Measurements from ENCODE around the gene INHA. TPM values are rescaled to one million over a fixed set of nuclear protein-coding genes. Genes with fewer than 3 reads are reported as not detected.

INHA gene
- total and polyA plus RNA-seq, 5 donors, result 16.7 to 47.6 (median 28.7) TPM

DNA sequence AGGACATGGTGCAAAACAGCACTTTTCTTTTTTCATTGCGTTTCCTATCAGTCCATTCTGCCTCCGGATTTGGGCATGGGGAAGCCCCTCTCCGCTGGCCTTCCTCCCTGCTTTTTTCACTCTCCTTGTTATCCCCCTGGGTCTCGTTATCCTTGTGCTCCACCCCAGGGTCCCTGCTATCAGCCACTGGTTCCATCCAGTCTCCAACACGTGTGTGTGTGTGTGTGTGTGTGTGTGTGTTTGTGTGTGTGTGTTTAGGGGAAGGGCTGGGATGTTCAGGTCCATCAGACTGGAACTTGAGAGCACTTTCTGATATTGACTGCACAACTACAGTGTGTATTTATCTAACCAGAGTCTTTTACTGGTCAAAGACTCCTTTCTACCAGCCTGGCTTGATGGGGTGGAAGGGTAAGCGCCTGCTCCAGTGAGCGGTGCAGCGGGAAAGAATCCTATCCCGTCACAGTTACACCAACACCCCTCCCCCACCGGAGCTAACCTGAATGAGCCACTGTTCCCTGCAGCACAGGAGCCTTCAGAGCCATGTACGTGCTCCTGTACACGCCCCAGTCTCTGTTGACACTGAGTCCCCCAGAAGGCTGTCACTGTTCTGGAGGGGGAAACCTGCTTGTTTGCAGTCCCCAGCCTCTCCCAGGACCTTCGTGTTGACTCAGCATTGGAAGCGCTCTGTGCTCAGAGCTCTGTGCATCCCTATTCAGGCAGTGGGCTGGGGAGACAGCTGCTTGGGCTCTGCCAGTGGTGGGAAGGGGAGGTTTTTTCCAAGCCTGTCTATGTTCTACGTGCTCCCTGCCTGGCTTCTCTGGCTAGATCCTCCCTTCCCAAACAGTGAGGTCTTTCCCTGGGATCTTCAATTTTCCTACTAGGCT, 4.6 kb downstream of the INHA start:
- intact Hi-C loops (cut with DNase I), result no loop called here
- Histone ChIP-seq H3K9me3 (ENCODE audit: control insufficient read depth, low read length) (no peaks in the 10 kb centered on the region), H3K27me3 (ENCODE audit: control insufficient read depth, insufficient read depth) (no peaks in the 10 kb centered on the region), H3K4me3 (ENCODE audit: low read length) (no peak overlapping the region), H3K4me1 (ENCODE audit: control insufficient read depth, insufficient read depth, low read length) (peaks cover 1% of the 10 kb centered on the region), H3K27ac (ENCODE audit: low read length) (no peak overlapping the region)
- WGBS, result 20% methylated on average over 15 of the region's 15 CpGs
- ATAC-seq, result no peak
- peak in 1 of 3 donors; percentile 70 for DNase-seq

DNA sequence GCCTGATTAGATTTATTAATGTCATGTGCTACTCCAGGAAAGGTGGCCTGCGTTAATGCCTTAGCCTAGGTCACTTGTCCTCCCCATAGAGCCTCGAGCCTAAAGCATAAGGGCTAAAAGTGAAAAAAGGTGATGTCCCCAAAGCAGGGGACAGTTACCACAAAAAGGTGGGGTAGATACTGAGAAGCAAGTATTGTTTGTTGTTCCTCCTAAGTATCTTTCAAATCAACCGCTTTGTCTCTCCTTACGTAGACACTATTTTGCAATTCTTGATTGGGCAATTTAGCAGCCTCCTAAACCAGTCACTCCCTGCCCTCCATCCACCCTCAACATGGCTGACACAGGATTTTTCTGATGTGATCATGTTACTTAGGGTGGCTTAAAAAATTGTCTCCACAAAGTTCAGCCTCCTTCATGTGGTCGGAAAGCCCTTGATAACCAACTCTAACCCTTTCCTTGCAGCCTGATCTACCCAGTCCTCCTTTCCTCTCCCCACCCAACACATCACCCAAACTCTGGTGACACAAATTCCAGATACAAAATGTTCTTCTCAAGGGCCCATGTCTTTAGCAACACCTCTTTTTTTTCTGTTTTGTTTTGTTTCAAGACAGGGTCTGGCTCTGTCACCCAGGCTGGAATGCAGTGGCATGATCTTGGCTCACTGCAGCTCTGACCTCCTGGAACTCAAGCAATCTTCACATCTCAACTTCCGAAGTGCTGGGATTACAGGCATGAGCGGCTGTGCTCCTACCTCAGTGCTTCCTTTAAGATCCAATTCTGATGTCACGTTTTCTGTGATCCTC, 6.9 kb downstream of the INHA start:
- Histone ChIP-seq H3K9me3 (ENCODE audit: control insufficient read depth, low read length) (no peaks in the 10 kb centered on the region), H3K27me3 (ENCODE audit: control insufficient read depth, insufficient read depth) (no peaks in the 10 kb centered on the region), H3K27ac (ENCODE audit: low read length) (no peak overlapping the region), H3K4me3 (ENCODE audit: low read length) (no peak overlapping the region), H3K4me1 (ENCODE audit: control insufficient read depth, insufficient read depth, low read length) (peaks cover 1% of the 10 kb centered on the region)
- intact Hi-C loops (cut with DNase I), result no loop called here
- 71% methylated on average over 8 of the region's 8 CpGs for WGBS
- ATAC-seq, result no peak
- DNase-seq, result no peak

DNA sequence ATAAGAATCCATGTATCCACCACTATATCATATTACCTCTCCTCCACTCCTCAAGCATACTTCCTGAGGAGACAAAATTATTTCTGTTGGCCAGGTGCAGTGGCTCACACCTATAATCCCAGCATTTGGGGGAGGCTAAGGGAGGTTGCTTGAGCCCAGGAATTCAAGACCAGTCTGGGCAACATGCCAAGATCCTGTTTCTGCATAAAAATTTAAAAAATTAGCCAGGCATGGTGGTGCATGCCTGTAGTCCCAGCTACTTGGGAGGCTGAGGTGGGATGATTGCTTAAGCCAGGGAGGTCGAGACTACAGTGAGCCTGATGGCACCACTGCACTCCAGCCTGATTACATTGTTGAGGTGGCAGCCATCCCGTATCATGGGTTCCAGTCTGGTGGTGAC, 9.2 kb downstream of the INHA start:
- DNase-seq (no peak), ATAC-seq (no peak)
- no peak overlapping the region for H3K27ac ChIP-seq (ENCODE audit: low read length)
- H3K9me3 ChIP-seq (ENCODE audit: control insufficient read depth, low read length), result no peaks in the 10 kb centered on the region
- no peak overlapping the region for H3K4me3 ChIP-seq (ENCODE audit: low read length)
- intact Hi-C loops (cut with DNase I), result no loop called here
- 81% methylated on average over 2 of the region's 2 CpGs for WGBS
- H3K27me3 ChIP-seq (ENCODE audit: control insufficient read depth, insufficient read depth), result no peaks in the 10 kb centered on the region
- no peaks in the 10 kb centered on the region for H3K4me1 ChIP-seq (ENCODE audit: control insufficient read depth, insufficient read depth, low read length)

DNA sequence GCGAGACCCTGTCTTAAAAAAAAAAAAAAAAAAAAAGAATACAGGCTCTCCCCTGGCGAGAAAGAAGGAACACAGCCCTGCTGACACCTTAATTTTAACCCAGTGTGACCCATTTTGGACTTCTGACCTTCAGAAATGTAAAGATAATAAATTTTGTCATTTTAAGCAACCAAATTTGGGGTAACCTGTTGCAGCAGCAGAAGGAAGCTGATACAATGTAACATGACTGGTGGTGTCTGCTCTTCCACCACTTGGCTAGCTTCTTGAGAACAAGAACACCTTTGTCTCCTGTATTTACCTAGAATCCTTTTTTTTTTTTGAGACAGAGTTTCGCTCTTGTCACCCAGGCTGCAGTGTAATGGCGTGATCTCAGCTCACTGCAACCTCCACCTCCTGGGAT, 19.0 kb downstream of the INHA start:
- ATAC-seq, result no peak
- H3K27me3 ChIP-seq (ENCODE audit: control insufficient read depth, insufficient read depth), result no peaks in the 10 kb centered on the region
- no peak overlapping the region for H3K27ac ChIP-seq (ENCODE audit: low read length)
- intact Hi-C loops (cut with DNase I), result no loop called here
- DNase-seq, result no peak
- WGBS, result 66% methylated on average over 4 of the region's 4 CpGs
- H3K4me3 ChIP-seq (ENCODE audit: low read length), result no peak overlapping the region
- H3K4me1 ChIP-seq (ENCODE audit: control insufficient read depth, insufficient read depth, low read length), result no peaks in the 10 kb centered on the region
- H3K9me3 ChIP-seq (ENCODE audit: control insufficient read depth, low read length), result no peaks in the 10 kb centered on the region

DNA sequence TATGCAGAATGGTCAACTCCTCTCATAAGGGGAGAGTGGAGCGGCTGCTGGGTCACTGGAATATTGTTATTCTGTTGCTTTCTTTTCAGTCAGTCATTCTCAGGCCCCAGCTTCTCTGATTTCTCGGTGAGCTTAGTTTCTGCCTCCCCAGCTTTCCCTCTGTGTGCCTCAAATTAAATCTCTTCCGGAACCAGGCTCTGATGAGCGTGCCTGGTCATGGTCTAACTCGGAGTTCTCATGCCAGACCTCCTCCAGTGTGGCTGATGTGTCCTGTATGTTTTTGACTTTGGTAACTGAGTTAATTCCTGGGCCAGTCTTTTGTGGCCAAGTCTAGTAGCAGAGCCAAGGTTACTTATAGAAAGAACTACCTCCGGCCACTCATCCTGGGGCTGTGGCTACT, 20.6 kb downstream of the INHA start:
- WGBS, result 73% methylated on average over 6 of the region's 6 CpGs
- H3K27me3 ChIP-seq (ENCODE audit: control insufficient read depth, insufficient read depth), result no peaks in the 10 kb centered on the region
- H3K4me1 ChIP-seq (ENCODE audit: control insufficient read depth, insufficient read depth, low read length), result no peaks in the 10 kb centered on the region
- no peak overlapping the region for H3K4me3 ChIP-seq (ENCODE audit: low read length)
- ATAC-seq (no peak), DNase-seq (no peak)
- H3K9me3 ChIP-seq (ENCODE audit: control insufficient read depth, low read length), result no peaks in the 10 kb centered on the region
- H3K27ac ChIP-seq (ENCODE audit: low read length), result peak overlapping the region; percentile 17
- intact Hi-C loops (cut with DNase I), result loop anchor here in 1 of 4 donors (2.0 kb wide), 1 partner anchor 18 kb away; no protein-coding TSS in a partner anchor

DNA sequence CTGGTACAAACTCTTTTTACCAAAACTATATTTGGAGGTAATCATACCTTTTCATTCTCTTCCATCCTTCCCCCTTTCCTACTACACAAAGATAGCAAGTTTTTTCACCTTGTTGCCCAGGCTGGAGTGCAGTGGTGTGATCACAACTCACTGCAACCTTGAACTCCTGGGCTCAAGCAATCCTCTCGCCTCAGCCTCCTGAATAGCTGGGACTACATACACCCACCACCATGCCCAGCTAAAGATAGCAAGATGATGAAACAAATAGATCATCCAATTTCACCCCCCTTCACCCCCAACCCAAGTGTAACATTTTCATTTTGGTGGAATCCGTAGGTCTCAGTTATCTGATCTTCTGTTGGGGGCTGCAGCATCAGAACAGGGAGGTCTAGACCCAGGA, 21.0 kb downstream of the INHA start:
- H3K4me1 ChIP-seq (ENCODE audit: control insufficient read depth, insufficient read depth, low read length), result no peaks in the 10 kb centered on the region
- H3K27me3 ChIP-seq (ENCODE audit: control insufficient read depth, insufficient read depth), result no peaks in the 10 kb centered on the region
- H3K4me3 ChIP-seq (ENCODE audit: low read length), result no peak overlapping the region
- no peaks in the 10 kb centered on the region for H3K9me3 ChIP-seq (ENCODE audit: control insufficient read depth, low read length)
- DNase-seq (no peak), ATAC-seq (no peak)
- 84% methylated on average over 2 of the region's 2 CpGs for WGBS
- intact Hi-C loops (cut with DNase I), result loop anchor here in 1 of 4 donors (2.0 kb wide), 1 partner anchor 18 kb away; no protein-coding TSS in a partner anchor
- H3K27ac ChIP-seq (ENCODE audit: low read length), result peak overlapping the region; percentile 17

DNA sequence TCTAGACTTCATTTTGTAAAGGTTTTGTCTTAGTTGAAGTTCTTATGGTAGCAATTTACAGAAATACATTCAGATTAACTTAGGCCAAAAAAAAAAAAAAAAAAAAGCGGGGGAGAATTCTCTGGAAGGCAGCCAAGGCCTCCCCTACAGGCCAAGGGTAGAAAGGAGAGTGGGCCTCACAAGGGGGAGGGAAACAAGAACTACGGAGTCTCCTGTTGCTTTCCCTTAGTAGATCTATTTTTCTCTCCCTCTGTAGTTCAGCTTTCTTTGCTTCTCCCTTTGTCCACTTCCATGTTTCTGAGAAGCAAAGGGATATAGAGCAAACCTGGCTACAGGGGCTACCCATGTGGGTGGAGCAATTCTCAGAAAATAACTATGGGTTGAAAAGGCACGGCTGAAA, 23.1 kb downstream of the INHA start:
- H3K4me3 ChIP-seq (ENCODE audit: low read length), result no peak overlapping the region
- peak overlapping the region; percentile 74 for H3K27ac ChIP-seq (ENCODE audit: low read length)
- no peak for ATAC-seq
- 14% methylated on average over 3 of the region's 3 CpGs for WGBS
- no peak for DNase-seq
- intact Hi-C loops (cut with DNase I), result loop anchor here in 1 of 4 donors (5.0 kb wide), 1 partner anchor 47 kb away; no protein-coding TSS in a partner anchor
- H3K27me3 ChIP-seq (ENCODE audit: control insufficient read depth, insufficient read depth), result no peaks in the 10 kb centered on the region
- H3K4me1 ChIP-seq (ENCODE audit: control insufficient read depth, insufficient read depth, low read length), result no peaks in the 10 kb centered on the region
- H3K9me3 ChIP-seq (ENCODE audit: control insufficient read depth, low read length), result no peaks in the 10 kb centered on the region

DNA sequence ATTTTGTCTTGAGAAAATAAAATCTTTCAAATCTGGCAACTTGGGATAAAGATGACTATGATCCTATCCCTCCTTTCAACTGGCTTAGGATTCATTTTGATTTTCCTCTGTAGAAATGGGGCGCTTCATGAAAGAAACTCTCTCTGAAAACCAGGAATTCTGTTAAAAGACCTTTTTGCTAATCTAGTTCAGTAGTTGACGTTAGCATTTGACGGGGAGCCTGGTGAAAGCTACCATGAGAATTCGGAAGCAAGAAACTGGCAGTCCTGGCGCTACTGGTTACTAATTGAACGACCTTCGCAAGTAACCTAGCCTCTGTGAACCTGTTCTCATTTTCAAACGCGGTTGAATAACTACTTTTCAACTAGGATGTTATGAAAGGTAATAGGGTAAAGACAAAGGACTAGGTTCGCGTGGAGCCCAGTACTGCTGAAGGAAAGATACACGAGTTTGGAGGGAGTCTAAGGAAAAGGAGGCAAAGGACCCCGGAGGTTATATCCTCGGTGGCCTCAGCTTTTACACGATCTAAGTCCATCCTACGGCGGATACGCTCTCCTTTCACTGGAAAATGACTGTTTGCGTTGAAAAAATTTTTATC, 24.9 kb downstream of the INHA start:
- Histone ChIP-seq H3K27me3 (ENCODE audit: control insufficient read depth, insufficient read depth) (no peaks in the 10 kb centered on the region), H3K4me1 (ENCODE audit: control insufficient read depth, insufficient read depth, low read length) (no peaks in the 10 kb centered on the region), H3K4me3 (ENCODE audit: low read length) (peak overlapping the region; percentile 69), H3K27ac (ENCODE audit: low read length) (peak overlapping the region; percentile 74), H3K9me3 (ENCODE audit: control insufficient read depth, low read length) (no peaks in the 10 kb centered on the region)
- DNase-seq, result no peak
- 9% methylated on average over 19 of the region's 19 CpGs for WGBS
- intact Hi-C loops (cut with DNase I), result loop anchor here in 1 of 4 donors (5.0 kb wide), 1 partner anchor 45 kb away; no protein-coding TSS in a partner anchor
- ATAC-seq, result peak; percentile 6 to 9

DNA sequence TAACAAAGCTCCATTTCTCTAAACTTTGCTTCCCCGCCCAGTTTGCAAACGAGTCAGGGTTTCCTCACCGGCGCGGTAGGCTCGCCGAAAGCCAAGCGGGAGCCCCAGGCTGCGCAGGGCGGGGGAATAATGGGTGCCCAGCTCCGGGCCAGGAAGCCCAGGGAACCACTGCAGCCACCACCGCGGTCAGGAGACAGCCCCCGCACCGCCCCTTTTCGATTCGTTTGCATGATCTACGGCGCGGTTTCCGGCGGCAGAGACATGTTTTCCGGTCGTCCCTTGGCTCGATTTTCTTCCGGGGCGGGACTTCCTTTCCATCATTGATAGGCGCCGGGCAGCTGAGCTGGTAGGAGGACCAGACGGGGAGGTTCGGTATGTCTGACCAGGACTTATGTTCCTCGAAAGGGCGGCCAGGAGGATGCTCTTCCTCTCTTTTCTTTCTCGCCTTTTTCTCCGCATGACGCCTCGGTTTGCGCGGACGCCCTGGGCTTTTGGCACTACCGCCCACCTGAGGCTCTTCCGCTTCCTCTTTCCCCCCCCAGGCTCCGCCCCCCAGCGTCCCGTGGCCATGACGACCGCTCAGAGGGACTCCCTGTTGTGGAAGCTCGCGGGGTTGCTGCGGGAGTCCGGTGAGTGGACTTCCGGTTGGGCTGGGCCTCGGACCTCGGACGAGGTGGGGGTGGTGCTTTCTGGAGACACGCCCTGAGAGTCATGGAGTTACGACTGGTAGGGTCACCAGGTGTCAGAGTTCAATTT, 25.6 kb downstream of the INHA start, which contains the start of gene STK11IP:
TSS of gene STK11IP (plus strand) at position 306 of the 756 bp plus-strand sequence. CDS start at position 569, 263 bp downstream.
- intact Hi-C loops (cut with DNase I), result loop anchor here in 1 of 4 donors (5.0 kb wide), 1 partner anchor 45 kb away; no protein-coding TSS in a partner anchor
- ATAC-seq, result peak; percentile 98
- DNase-seq, result peak; percentile 97 to 99 (median 98)
- no peaks in the 10 kb centered on the region for H3K27me3 ChIP-seq (ENCODE audit: control insufficient read depth, insufficient read depth)
- peak within 1 kb of the TSS; percentile 69 for H3K4me3 ChIP-seq (ENCODE audit: low read length)
- H3K4me1 ChIP-seq (ENCODE audit: control insufficient read depth, insufficient read depth, low read length), result no peaks in the 10 kb centered on the region
- no peaks in the 10 kb centered on the region for H3K9me3 ChIP-seq (ENCODE audit: control insufficient read depth, low read length)
- WGBS, result under 1% methylated on average over 57 of the region's 57 CpGs
- peak within 1 kb of the TSS; percentile 87 for H3K27ac ChIP-seq (ENCODE audit: low read length)
